H9 (cell line): ENCODE data around the gene TMEM181. TPM values are rescaled to one million over a fixed set of nuclear protein-coding genes. Genes with fewer than 3 reads are reported as not detected.
"Not testable (repeated sequence)": the region's sequence is repeated elsewhere in the genome, so short reads cannot be mapped to it uniquely, and the experiment has no call there.

Experiments
- DNase-seq: peaks from one replicate; pipeline ENCODE4 v3.0.0-alpha.2; 2017
- H2AFZ ChIP-seq: one replicate; pipeline ENCODE4 v1.6.1; 2013; ENCODE audit warnings: mild to moderate bottlenecking, low read length, control low read depth, moderate library complexity
- H2AK5ac ChIP-seq: 2 replicates; pipeline ENCODE4 v1.6.1; 2013; ENCODE audit warnings: low read length, control low read depth, mixed read lengths; ENCODE audit not compliant: insufficient read length
- H2BK120ac ChIP-seq: one replicate; pipeline ENCODE4 v1.6.1; 2013; ENCODE audit warnings: low read depth, mild to moderate bottlenecking, low read length, control low read depth, inconsistent platforms; ENCODE audit not compliant: poor library complexity, severe bottlenecking
- H2BK12ac ChIP-seq: 2 replicates; pipeline ENCODE4 v1.6.1; 2013; ENCODE audit warnings: low read length, control low read depth, mixed read lengths, low read depth; ENCODE audit not compliant: insufficient read length
- H2BK15ac ChIP-seq: 2 replicates; pipeline ENCODE4 v1.6.1; 2013; ENCODE audit warnings: low read depth, low read length, control low read depth
- H2BK20ac ChIP-seq: one replicate; pipeline ENCODE4 v1.6.1; 2013; ENCODE audit warnings: low read depth, mild to moderate bottlenecking, low read length, control low read depth, inconsistent platforms; ENCODE audit not compliant: poor library complexity, severe bottlenecking
- H2BK5ac ChIP-seq: 2 replicates; pipeline ENCODE4 v1.6.1; 2013; ENCODE audit warnings: low read length, control low read depth, mixed read lengths; ENCODE audit not compliant: insufficient read length
- H3K14ac ChIP-seq: 2 replicates; pipeline ENCODE4 v1.6.1; 2013; ENCODE audit warnings: low read length, control low read depth; ENCODE audit not compliant: insufficient read depth
- H3K18ac ChIP-seq: 2 replicates; pipeline ENCODE4 v1.6.1; 2013; ENCODE audit warnings: low read depth, mild to moderate bottlenecking, mixed read lengths, low read length, control low read depth; ENCODE audit not compliant: insufficient read length
- H3K23ac ChIP-seq: 2 replicates; pipeline ENCODE4 v1.6.1; 2013; ENCODE audit warnings: low read length, control low read depth, mixed read lengths, low read depth; ENCODE audit not compliant: insufficient read length
- H3K23me2 ChIP-seq: 2 replicates; pipeline ENCODE4 v1.6.1; 2013; ENCODE audit warnings: low read depth, mild to moderate bottlenecking, mixed read lengths, low read length, control low read depth; ENCODE audit not compliant: insufficient read length, poor library complexity, severe bottlenecking
- H3K27ac ChIP-seq: 2 replicates; pipeline ENCODE4 v1.5.1; 2013; ENCODE audit warnings: low read length, control low read depth, mixed read lengths, low read depth; ENCODE audit not compliant: insufficient read length
- H3K27me3 ChIP-seq: 2 replicates; pipeline ENCODE4 v1.6.1; 2013; ENCODE audit warnings: low read length, control low read depth, inconsistent platforms; ENCODE audit not compliant: insufficient read depth
- H3K4ac ChIP-seq: 2 replicates; pipeline ENCODE4 v1.6.1; 2013; ENCODE audit warnings: low read depth, mild to moderate bottlenecking, control low read depth, inconsistent platforms, low read length, moderate library complexity
- H3K4me1 ChIP-seq: 2 replicates; pipeline ENCODE4 v1.6.1; 2013; ENCODE audit warnings: low read length, control low read depth, inconsistent platforms; ENCODE audit not compliant: insufficient read depth
- H3K4me2 ChIP-seq: 2 replicates; pipeline ENCODE4 v1.6.1; 2013; ENCODE audit warnings: low read length, control low read depth, mixed read lengths; ENCODE audit not compliant: insufficient read length, insufficient read depth
- H3K56ac ChIP-seq: 2 replicates; pipeline ENCODE4 v1.6.1; 2013; ENCODE audit warnings: low read depth, mild to moderate bottlenecking, mixed read lengths, low read length, control low read depth; ENCODE audit not compliant: insufficient read length
- H3K79me1 ChIP-seq: 2 replicates; pipeline ENCODE4 v1.6.1; 2013; ENCODE audit warnings: low read depth, mild to moderate bottlenecking, moderate library complexity, low read length, control low read depth, inconsistent platforms; ENCODE audit not compliant: insufficient read depth, poor library complexity, severe bottlenecking
- H3K79me2 ChIP-seq: 2 replicates; pipeline ENCODE4 v1.6.1; 2013; ENCODE audit warnings: low read length, control low read depth, inconsistent platforms; ENCODE audit not compliant: insufficient read depth
- H3K9ac ChIP-seq: 2 replicates; pipeline ENCODE4 v1.6.1; 2013; ENCODE audit warnings: low read length, control low read depth, mixed read lengths; ENCODE audit not compliant: insufficient read length; ENCODE audit errors: extremely low read depth
- H3K9me3 ChIP-seq: one replicate; pipeline ENCODE4 v1.6.1; 2013; ENCODE audit warnings: low read depth, low read length, inconsistent platforms; ENCODE audit not compliant: control insufficient read depth
- H3T11ph ChIP-seq: one replicate; pipeline ENCODE4 v1.6.1; 2013; ENCODE audit warnings: mild to moderate bottlenecking, low read length, control low read depth, inconsistent platforms
- H4K20me1 ChIP-seq: one replicate; pipeline ENCODE4 v1.6.1; 2013; ENCODE audit not compliant: control insufficient read depth, insufficient read length, insufficient read depth
- H4K5ac ChIP-seq: 2 replicates; pipeline ENCODE4 v1.6.1; 2013; ENCODE audit warnings: low read depth, mild to moderate bottlenecking, mixed read lengths, low read length, control low read depth; ENCODE audit not compliant: insufficient read length
- H4K8ac ChIP-seq: replicated peaks from 2 replicates; pipeline ENCODE4 v1.6.1; 2013; ENCODE audit warnings: low read length, control low read depth, mixed read lengths, low read depth; ENCODE audit not compliant: insufficient read length
- H4K91ac ChIP-seq: 2 replicates; pipeline ENCODE4 v1.6.1; 2013; ENCODE audit warnings: low read depth, mild to moderate bottlenecking, moderate library complexity, mixed read lengths, low read length, control low read depth; ENCODE audit not compliant: insufficient read length
- H3K27ac Mint-ChIP-seq, 3 experiments: 2 replicates in 2 of 3; 3 replicates in 1 of 3; pipeline ENCODE4 v1.8.0; 2020 to 2021; ENCODE audit warnings: mixed read lengths in 3 of 3, mild to moderate bottlenecking in 1 of 3, moderate library complexity in 1 of 3
- H3K27me3 Mint-ChIP-seq: 2 replicates; pipeline ENCODE4 v1.8.0; 2021; ENCODE audit warnings: low read depth, mild to moderate bottlenecking, moderate library complexity, mixed read lengths
- H3K36me3 Mint-ChIP-seq, 3 experiments: 2 replicates in 2 of 3; 3 replicates in 1 of 3; pipeline ENCODE4 v1.8.0; 2020 to 2021; ENCODE audit warnings: low read depth in 3 of 3, mixed read lengths in 3 of 3; ENCODE audit not compliant: insufficient read depth in 1 of 3
- H3K4me1 Mint-ChIP-seq, 2 experiments: 2 replicates each; pipeline ENCODE4 v1.8.0; 2020; ENCODE audit warnings: mixed read lengths in 2 of 2
- H3K4me3 Mint-ChIP-seq, 2 experiments: 2 replicates in 1 of 2; 3 replicates in 1 of 2; pipeline ENCODE4 v1.8.0; 2020 to 2021; ENCODE audit warnings: mild to moderate bottlenecking in 2 of 2, mixed read lengths in 2 of 2, moderate library complexity in 1 of 2
- H3K9me3 Mint-ChIP-seq, 2 experiments: 2 replicates in 1 of 2; 3 replicates in 1 of 2; pipeline ENCODE4 v1.8.0; 2020; ENCODE audit warnings: mild to moderate bottlenecking in 2 of 2, mixed read lengths in 2 of 2, moderate library complexity in 1 of 2
- WGBS: extraction: QIAGEN DNeasy Blood & Tissue Kit; methylation state at CpG from one replicate; pipeline ENCODE4 v1.1.7; 2013; ENCODE audit warnings: missing lambda C conversion rate, low lambda C conversion rate, mixed read lengths; ENCODE audit not compliant: insufficient read length; ENCODE audit errors: extremely low coverage; 5-methylcytosine and 5-hydroxymethylcytosine counted together
- total RNA-seq: library from RNA; stranded (reverse); gene quantifications from 2 replicates; pipeline ENCODE4 v1.2.1, GENCODE V29; 2021
- TF ChIP-seq, protein P1 (sequence below): fragments of 200-600 bp; sonication (generic); conservative IDR thresholded peaks from 3 replicates; pipeline ENCODE4 v1.8.0; 2021; ENCODE audit warnings: antibody characterized with exemption, mild to moderate bottlenecking

Gene TMEM181
- total RNA-seq, 1 experiment from 2014 or later, result 24.4 TPM

DNA sequence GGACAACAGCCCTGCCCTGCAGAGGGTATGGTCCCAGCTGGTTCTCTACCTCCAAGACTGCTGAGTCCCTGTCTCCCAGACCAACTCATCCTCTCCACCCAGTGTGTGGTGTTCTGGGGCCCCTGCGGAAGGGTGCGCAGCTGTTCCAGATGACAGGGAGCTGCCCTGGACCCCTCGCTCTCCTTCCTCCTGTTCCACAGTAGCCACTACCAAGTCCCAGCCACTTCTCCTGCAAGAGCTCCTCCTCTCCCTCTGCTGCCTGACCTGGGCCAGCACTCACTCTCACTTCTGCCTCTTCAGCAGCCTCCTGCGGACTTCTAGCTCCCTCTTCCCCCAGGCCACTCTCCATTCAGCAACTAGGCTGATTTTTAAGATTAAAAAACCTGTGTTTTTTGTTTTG is 40.1 kb upstream of the TMEM181 start:
- no peaks in the 10 kb centered on the region for H3K27me3 ChIP-seq
- no peak overlapping the region for H2BK15ac ChIP-seq
- no peaks in the 10 kb centered on the region for H3K79me2 ChIP-seq
- peaks cover 13 to 15% of the 10 kb centered on the region in 2 experiments for H3K4me1 Mint-ChIP-seq
- peak; percentile 38 for DNase-seq
- no peak overlapping the region; a peak in 1 of 5 replicates for H3K4me3 Mint-ChIP-seq
- no peaks in the 10 kb centered on the region for H4K20me1 ChIP-seq
- H3K18ac ChIP-seq, result no peak overlapping the region
- H3K27ac ChIP-seq, result no peak overlapping the region
- H3K27me3 Mint-ChIP-seq, result peaks cover 9% of the 10 kb centered on the region
- TF ChIP-seq, protein P1, sequence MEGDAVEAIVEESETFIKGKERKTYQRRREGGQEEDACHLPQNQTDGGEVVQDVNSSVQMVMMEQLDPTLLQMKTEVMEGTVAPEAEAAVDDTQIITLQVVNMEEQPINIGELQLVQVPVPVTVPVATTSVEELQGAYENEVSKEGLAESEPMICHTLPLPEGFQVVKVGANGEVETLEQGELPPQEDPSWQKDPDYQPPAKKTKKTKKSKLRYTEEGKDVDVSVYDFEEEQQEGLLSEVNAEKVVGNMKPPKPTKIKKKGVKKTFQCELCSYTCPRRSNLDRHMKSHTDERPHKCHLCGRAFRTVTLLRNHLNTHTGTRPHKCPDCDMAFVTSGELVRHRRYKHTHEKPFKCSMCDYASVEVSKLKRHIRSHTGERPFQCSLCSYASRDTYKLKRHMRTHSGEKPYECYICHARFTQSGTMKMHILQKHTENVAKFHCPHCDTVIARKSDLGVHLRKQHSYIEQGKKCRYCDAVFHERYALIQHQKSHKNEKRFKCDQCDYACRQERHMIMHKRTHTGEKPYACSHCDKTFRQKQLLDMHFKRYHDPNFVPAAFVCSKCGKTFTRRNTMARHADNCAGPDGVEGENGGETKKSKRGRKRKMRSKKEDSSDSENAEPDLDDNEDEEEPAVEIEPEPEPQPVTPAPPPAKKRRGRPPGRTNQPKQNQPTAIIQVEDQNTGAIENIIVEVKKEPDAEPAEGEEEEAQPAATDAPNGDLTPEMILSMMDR, result no peak
- WGBS, result no CpG with 5 or more reads among the region's 4 CpGs
- H3T11ph ChIP-seq, result no peak overlapping the region
- no peaks in the 10 kb centered on the region; a peak in 1 of 7 replicates for H3K36me3 Mint-ChIP-seq
- no peak overlapping the region for H2BK120ac ChIP-seq
- no peak overlapping the region for H2AK5ac ChIP-seq
- H2BK5ac ChIP-seq, result no peak overlapping the region
- H2AFZ ChIP-seq, result no peak overlapping the region
- no peak overlapping the region for H3K14ac ChIP-seq
- H3K4ac ChIP-seq, result no peak overlapping the region
- no peaks in the 10 kb centered on the region for H3K79me1 ChIP-seq
- peak overlapping the region in 1 of 3 experiments; percentile 50; a peak in 3 of 7 replicates for H3K27ac Mint-ChIP-seq
- no peak overlapping the region for H3K4me2 ChIP-seq
- H3K23ac ChIP-seq, result no peak overlapping the region
- H4K8ac ChIP-seq, result no peak overlapping the region
- no peaks in the 10 kb centered on the region for H3K23me2 ChIP-seq
- no peaks in the 10 kb centered on the region for H3K9me3 ChIP-seq
- no peak overlapping the region for H2BK20ac ChIP-seq
- H3K9me3 Mint-ChIP-seq, result peaks cover 2 to 4% of the 10 kb centered on the region in 2 experiments; a peak in 3 of 5 replicates
- H4K5ac ChIP-seq, result no peak overlapping the region
- no peak overlapping the region for H4K91ac ChIP-seq
- H3K56ac ChIP-seq, result no peak overlapping the region
- H3K4me1 ChIP-seq, result no peaks in the 10 kb centered on the region
- no peak overlapping the region for H2BK12ac ChIP-seq
- H3K9ac ChIP-seq, result no peak overlapping the region

DNA sequence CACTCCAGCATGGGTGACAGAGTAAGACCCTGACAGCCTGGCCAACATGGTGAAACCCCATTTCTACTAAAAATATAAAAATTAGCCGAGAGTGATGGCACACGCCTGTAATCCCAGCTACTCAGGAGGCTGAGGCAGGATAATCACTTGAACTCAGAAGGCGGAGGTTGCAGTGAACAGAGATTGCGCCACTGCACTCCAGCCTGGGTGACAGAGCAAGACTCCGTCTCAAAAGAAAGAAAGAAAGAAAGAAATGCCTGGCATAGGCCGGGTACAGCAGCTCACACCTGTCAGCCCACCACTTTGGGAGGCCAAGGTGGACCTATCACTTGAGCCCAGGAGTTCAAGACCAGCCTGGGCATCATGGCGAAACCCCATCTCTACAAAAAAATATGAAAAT is 38.9 kb upstream of the TMEM181 start:
- not testable (repeated sequence) for H3K79me2 ChIP-seq, H3K9ac ChIP-seq, H3K14ac ChIP-seq, H2BK20ac ChIP-seq, H2AK5ac ChIP-seq, H3K27me3 ChIP-seq, H2BK15ac ChIP-seq, H2BK5ac ChIP-seq, H4K91ac ChIP-seq, H3K4me3 Mint-ChIP-seq, H3K4ac ChIP-seq, H3K27ac ChIP-seq, H3K79me1 ChIP-seq, H4K20me1 ChIP-seq, H3K27ac Mint-ChIP-seq, H3K23ac ChIP-seq, H3K36me3 Mint-ChIP-seq, H3K4me2 ChIP-seq, H3K4me1 ChIP-seq, H3K9me3 ChIP-seq, H2BK120ac ChIP-seq, H3K9me3 Mint-ChIP-seq, H3T11ph ChIP-seq, DNase-seq, H3K23me2 ChIP-seq, H2AFZ ChIP-seq, H4K5ac ChIP-seq, H3K56ac ChIP-seq, H2BK12ac ChIP-seq, H4K8ac ChIP-seq, H3K18ac ChIP-seq
- WGBS, result no CpG with 5 or more reads among the region's 7 CpGs
- Mint-ChIP-seq H3K27me3 (peaks cover 19% of the 10 kb centered on the region), H3K4me1 (peaks cover 13 to 15% of the 10 kb centered on the region in 2 experiments)
